OCI-M2 (cell line): ENCODE data around the gene GPR84.

ENCODE experiments used
- DNase-seq: peaks from one replicate; lab custom pipeline; 2025; ENCODE audit not compliant: unreplicated experiment; lab: John Stamatoyannopoulos, UW

GPR84 gene

GRCh38 chr12:54374562-54375258, 10.4 kb upstream of the GPR84 start:
- no peak for DNase-seq

- no peak for DNase-seq
These were observed 9.6 kb upstream of the GPR84 start for GRCh38 chr12:54373649-54374561.

GRCh38 chr12:54372113-54372806, 8.0 kb upstream of the GPR84 start:
- DNase-seq = no peak

- no peak for DNase-seq
These were observed 7.2 kb upstream of the GPR84 start for GRCh38 chr12:54371328-54372112.

GRCh38 chr12:54370171-54370730, 6.0 kb upstream of the GPR84 start:
- DNase-seq = no peak

GRCh38 chr12:54369597-54370131, 5.4 kb upstream of the GPR84 start:
- no peak for DNase-seq

- DNase-seq = peak; percentile 69
These were observed 4.7 kb upstream of the GPR84 start for GRCh38 chr12:54368709-54369596.

- DNase-seq = no peak
These were observed 3.9 kb upstream of the GPR84 start for GRCh38 chr12:54368025-54368708.

- no peak for DNase-seq
These were observed 668 bp downstream of the GPR84 start for GRCh38 chr12:54363618-54364017.

GRCh38 chr12:54363047-54363446, 1.2 kb downstream of the GPR84 start:
- no peak for DNase-seq

GRCh38 chr12:54360717-54361456, 3.4 kb downstream of the GPR84 start:
- DNase-seq = peak; percentile 31

GRCh38 chr12:54359762-54360351, 4.4 kb downstream of the GPR84 start:
- DNase-seq = no peak

GRCh38 chr12:54358945-54359761, 5.1 kb downstream of the GPR84 start:
- DNase-seq = peak; percentile 78

GRCh38 chr12:54358191-54358944, 5.9 kb downstream of the GPR84 start:
- no peak for DNase-seq

GRCh38 chr12:54357506-54358190, 6.6 kb downstream of the GPR84 start:
- DNase-seq = no peak
